GM19351 (cell line): ENCODE data around the gene RAB9B.
"Not testable (repeated sequence)": the region's sequence is repeated elsewhere in the genome, so short reads cannot be mapped to it uniquely, and the experiment has no call there.

ENCODE experiments used
- ATAC-seq: cut with Tn5 transposase; IDR thresholded peaks from one replicate; pipeline ENCODE4 v1.9.1; 2021; ENCODE audit warnings: mild to moderate bottlenecking, moderate library complexity; ENCODE audit not compliant: unreplicated experiment

RAB9B gene, protein sequence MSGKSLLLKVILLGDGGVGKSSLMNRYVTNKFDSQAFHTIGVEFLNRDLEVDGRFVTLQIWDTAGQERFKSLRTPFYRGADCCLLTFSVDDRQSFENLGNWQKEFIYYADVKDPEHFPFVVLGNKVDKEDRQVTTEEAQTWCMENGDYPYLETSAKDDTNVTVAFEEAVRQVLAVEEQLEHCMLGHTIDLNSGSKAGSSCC

DNA sequence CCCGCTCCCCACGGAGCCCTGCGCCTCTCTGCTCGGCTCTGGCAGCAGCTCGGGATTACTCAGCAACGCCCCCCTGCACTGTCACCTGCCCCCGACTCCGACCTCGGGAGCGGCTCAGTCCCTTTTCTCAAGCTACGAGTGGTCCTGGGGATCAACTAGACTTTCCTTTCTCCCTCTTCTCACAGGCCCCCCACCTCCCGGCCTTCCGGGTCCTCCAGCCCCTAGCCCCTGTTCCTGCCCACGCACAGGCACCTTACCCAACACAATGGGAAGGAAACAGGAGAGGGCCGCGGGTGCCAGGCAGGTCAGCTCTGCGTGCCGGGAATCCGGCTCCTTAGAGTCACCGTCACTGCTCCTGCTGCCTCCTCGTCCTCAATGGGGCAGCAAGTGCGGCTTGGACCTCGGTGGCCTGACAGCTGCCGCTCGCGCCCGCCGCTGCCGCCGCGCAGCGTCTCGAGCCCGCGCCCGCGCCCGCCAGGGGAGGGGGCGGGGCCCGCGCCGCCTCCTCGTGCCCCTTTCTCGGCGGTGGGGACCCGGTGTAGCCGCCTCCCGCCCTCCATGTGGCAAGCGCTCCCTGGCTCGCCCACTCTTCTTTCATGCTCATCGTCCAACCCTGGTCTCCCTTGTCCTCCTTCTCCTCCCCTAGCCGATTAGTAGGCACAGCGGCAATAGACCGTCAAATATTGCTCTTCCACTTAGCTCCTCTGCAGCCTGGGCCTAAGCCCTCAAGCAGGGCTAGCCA is at the start of gene RAB9B:
RAB9B (minus strand) TSS at position 455 of the 742 bp plus-strand sequence. CDS start 6,473 bp downstream, outside the sequence.
- ATAC-seq = peak; percentile 91

DNA sequence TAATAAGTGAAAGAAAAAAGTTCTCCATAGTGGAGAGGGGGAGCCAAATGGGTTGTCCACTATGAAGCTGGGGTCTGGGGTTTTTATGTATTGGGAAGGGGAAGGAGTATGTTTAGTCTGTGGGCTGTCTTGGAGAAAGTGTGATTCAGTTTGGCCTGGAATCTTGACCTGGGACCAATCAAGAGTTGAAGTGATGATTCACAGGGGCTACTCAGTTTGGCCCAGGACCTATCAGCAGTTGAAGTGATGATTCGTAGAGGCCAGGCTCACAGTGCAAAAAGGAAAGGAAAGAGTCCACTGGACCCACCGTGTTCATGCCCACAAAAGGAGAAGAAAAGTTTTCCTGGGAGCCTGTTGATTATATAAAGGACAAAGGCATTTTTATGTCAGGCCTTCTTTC is 47.3 kb upstream of the RAB9B start:
- no peak for ATAC-seq

DNA sequence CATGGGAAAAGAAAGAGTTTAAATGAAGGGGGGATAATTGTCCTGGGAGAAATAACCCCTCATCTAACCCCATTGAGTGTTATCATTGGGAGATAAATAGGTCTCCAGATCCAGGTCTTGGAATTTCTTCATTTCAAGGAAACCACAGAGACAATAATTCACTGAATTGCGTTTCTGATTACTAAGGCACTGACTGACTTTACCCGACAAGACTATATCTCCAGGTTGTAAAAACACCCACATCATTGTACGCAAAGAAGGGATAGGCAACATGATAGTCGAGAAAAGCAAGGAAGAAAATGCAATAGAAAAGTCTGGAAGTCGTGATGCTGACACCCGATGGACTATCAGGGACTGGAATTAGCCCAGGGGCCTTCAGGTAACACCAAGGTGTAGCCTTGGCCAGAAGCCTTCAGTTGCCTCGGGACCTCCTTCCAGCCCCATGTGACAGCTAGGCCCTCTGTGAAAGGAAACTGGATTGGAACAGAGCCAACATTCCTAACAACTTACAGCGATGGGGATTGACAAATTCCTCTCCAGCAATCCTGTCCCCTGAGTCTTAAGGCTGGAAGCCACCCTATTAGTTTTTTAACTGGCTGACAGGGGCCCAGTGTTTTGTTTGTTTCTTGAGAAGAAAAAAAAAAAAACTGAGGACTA is 46.5 kb upstream of the RAB9B start:
- ATAC-seq = no peak

DNA sequence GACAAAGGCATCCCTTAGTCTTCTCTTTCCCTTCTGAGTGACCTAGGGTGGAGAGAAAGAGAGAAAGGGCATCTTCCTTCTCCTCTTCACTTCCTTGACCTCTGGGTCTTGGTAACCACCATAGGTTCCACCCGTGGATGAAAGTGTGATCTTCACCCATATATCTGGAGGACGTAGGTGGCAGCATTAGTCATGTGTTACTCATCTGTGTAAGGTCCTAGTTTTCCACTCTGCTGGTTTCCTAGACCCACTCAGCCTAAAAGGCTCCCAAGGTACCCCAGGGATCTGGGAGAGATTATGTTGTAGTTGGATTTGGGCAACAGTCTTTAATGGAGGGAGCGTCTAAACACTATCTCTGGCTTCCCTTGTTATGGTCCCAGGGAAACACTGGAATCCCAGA is 45.5 kb upstream of the RAB9B start:
- no peak for ATAC-seq

DNA sequence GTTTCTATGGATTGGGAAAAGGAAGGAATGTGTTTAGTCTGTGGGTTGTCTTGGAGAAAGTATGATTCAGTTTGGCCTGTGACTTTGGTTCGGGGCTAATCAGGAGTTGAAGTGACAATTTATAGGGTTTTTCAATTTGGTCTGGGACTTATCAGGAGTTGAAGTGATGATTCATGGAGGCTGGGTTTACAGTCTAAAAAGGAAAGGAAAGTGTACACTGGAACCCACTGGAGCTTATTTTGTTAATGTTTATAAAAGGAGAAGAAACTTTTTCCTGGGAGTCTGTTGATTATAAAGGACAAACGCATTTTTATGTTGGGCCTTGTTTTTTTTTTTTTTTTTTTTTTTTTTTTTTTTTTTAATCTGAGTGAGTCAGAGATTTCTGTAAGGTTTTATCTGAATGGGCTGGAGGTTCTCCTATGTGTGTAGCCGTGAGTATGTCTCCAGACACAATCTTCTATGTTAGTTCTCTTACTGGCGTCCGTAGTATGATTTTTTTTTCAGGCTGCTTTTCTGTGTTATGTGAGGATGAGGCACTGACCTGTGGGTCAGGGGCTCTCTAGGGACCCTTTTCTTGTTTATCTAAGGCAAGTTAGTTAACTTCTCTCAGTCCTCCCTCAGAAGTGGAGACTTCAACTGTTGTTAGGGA is 33.0 kb upstream of the RAB9B start:
- ATAC-seq = no peak

DNA sequence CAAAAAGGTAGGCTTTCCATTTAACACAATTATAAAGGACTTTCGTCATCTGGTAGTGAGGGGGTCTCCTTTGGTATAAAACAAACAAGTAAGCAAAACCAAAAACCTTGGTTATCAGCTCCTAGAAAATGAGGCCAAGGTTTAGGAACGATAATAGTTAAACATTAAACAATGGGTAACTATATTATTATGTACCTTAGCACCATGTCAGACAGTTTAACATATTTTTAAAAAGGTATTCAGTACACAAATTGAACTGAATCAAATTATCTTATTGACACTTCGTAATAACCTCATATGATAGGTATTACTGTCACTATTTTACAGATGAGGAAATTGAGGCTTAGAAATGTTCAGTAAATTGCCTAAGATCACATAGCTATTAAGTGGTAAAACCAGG is 32.1 kb upstream of the RAB9B start:
- ATAC-seq = no peak

DNA sequence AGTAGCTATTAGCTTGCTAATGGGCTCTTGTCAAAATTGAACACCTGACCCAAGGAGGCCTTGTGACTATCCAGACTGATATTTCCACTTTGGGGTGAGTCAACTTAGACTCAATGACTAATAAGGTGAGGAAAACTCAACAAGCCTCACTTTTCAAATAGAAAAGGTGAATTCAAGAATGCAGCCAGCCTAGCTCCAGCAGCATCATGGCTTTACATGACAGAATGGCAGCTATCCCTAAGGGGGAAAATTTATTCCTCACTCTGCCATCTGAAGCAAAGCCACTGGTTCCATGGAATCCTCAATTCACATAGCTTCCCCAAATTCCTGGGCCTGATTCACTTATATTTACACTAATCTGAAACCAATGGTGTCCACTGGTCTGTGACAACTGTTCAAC is 29.1 kb upstream of the RAB9B start:
- no peak for ATAC-seq

DNA sequence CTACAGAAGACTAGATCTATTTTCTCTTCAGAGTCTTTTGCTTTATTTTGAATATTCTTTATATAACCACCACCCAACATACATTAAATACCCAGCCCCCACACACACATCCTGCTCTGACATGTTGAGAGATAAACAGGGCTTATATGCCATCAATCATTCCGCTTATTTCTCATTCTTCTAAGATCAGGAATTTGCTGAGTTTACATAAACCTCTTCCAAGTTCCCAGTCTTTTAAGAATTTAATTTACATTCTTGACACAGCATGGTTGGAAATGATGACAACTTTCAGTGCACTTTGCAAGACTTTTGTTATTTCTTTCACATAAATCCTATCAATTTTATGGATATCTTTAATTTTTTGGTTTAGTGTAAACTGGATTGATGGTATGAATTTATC is 17.5 kb upstream of the RAB9B start:
- no peak for ATAC-seq

DNA sequence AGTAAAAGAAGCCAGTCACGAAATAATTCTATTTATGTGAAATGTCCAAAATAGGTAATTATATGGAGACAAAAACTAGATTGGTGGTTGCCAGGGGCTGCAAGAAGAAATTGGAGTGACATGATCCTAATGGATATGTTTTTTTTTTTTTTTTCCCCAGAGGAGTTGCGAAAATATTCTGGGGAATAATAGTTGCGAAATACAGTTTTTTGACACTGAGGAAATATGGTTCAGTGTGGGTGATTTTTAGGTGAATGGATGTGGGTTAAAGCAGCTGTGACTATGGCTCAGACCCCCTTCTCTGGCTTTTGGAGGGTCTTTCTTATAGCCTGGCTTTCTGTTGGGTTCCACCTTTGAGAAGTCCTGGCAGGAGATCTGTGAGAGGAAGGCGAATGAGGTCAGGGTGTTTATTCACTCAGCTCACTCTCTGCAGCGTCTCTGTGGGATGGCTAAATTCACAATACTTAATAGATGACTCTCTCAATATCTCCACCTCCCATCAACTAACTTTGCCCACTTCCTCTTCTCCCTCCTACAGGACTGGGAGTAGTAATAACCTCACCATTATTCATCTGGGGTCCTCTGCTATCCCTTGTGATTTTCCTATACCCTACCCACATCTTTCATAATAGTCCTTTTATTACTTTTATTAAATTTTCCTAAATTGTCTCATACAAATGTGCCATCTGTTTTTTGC is 15.3 kb upstream of the RAB9B start:
- no peak for ATAC-seq

DNA sequence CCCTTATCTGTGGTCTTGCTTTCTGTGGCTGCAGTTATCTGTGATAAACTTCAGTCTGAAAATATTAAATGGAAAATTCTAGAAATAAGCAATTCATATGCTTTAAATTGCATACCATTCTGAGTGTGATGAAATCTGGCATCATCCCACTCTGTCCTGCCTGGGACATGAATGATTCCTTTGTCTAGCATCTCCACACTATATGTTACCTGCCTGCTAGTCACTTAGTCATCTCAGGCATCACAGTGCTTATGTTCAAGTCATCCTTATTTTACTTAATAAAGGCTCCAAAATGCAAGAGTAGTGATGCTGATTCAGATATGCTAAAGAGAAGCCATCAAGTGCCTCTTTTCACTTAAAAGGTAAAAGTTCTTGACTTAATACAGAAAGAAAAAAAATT is 14.3 kb upstream of the RAB9B start:
- ATAC-seq = no peak

DNA sequence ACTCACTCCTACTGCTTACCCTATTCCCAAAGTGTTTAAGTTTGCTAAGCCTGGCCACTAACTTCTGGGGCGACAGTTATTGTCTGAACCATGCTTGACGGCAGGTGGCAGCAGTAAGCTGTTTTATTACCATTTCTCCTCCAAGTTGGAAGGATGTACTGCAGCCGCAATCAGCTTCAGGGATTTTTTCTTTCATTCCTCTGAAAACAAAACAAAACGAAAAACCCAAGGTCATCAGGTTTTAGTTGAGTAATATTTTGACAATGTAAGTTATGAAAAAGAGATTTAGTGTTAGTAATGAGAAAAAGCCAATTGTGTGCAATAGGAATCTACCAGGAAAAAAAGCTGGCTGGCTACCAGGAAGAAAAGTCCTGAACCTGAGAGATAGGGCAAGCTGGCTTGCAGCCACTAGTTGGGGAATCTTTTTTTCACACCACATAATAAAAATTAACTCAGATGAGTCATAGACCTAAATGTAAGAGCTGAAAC is 13.2 kb upstream of the RAB9B start:
- ATAC-seq = peak; percentile 95

DNA sequence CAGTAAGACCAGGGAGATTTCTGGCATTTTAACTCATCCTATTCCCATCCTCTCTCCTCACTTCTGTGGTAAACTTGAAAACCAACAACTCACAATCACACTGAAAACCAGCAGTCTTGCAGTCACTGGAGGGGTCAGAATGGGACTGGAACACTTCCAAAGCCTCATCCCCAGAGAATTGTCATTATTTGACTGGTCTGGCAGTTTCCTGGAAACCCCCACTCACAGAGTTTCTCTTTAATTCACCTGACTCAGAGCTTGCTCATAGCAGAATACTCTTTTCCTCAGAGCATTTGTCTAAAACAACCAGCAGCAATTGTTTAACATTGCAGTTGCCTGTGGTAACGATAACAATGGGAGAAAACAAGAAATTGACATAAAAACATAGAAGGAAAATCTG is 7.3 kb upstream of the RAB9B start:
- no peak for ATAC-seq

DNA sequence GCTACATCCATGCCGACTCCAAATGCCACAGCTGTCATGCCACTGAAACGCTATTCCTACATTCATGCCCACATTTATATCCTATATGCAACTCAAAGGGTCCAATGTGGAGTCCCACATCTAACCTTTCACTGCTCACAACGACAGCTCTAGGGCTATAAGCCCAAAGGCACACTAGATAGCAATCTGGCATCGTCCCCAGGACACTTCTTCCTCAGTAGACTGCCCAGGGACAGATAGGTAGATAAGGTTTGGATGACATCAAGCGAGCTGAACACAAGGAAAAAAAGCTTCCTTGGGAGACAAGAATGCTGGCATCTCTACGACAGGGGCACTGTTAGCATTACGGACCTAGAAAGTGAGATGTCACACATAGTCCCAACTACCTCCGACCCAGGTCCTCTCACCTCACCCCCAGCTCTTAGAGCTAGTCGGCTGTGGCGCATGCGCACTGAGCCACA is 685 bp downstream of the RAB9B start:
- ATAC-seq = no peak

DNA sequence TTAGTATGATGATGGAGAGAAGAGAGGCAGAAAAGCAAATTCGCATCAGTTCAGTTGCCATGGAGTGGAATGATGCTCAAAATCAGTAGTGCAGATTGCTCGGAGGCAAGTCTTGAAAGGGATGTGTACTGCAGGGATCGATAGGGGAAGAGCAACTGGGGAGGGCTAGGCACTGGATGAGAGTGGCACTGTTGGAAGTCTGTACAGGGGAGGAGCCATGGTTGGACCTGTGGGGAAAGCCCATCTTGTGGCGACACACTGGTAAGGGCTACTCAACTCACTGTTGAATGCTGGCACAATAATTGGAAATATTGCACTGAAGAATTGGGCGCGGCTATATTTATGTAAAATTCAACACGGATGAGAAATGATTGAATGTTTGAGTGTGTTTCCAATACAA is 1.2 kb downstream of the RAB9B start:
- no peak for ATAC-seq

DNA sequence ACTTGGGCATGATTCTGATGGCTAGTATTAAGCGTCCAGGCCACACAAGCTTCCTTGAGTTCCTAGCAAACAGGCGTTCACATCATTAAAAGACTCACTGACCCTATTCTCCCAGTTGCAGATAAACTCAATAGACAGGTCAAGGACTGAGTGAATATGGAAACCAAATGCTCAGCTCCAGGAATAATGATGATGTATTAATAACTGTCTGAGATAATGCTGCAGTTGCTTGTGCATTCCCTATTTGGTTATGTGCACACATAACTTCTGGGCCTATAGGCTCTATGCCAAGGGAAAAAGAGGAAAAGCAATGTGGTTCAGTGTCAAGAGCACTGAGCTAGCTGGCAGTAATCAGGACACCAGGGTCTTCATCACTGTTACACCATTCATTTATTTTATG is 3.5 kb downstream of the RAB9B start:
- no peak for ATAC-seq

DNA sequence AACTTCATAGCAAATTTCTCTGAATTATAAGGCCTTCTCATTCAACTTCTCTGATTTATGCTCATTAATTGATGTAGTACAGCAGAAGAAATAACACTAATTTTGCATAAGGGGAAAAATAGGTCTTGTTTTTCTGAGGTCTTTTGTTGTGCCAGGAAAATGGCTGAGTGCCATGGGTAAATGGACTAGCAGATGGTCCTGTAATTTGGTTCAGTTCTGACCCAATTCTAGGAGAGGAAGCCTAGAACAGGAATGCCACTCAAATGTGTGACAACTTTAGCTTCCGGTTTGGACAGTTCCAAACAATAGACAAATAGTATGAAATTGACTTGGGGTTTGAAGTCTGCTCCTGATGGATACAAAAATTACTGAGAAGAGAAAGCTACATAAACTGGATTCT is 6.2 kb downstream of the RAB9B start:
- ATAC-seq = no peak

DNA sequence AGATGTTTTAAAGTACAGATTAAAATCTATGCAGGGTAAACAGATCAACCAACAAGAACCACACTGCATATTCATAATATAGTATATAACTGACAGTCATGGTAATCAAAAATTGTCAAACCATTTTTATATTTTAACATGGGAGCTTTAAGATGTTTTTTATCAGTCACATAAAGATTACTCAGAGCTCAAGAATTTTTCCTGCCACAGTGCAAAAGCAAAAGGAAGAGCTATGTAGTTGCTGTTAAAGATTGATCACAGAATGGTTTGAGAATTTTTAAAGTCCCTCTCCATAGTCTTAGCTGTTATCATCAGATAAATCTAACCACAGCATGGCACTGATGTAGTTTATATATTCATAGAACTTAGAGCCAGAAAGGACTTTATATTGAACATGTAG is 8.5 kb downstream of the RAB9B start:
- ATAC-seq = no peak

DNA sequence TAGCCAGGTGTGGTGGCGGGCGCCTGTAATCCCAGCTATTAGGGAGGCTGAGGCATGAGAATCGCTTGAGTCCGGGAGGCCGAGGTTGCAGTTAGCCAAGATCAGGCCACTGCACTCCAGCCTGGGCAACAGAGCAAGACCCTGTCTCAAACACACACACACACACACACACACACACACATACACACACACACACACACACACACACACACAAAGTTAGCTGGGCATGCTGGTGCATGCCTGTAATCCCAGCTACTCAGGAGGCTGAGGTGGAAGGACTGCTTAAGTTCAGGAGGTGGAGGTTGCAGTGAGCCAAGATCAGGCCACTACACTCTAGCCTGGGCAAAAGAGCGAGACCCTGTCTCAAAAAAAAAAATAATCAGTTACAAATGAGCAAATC is 11.3 kb downstream of the RAB9B start:
- ATAC-seq = not testable (repeated sequence)

DNA sequence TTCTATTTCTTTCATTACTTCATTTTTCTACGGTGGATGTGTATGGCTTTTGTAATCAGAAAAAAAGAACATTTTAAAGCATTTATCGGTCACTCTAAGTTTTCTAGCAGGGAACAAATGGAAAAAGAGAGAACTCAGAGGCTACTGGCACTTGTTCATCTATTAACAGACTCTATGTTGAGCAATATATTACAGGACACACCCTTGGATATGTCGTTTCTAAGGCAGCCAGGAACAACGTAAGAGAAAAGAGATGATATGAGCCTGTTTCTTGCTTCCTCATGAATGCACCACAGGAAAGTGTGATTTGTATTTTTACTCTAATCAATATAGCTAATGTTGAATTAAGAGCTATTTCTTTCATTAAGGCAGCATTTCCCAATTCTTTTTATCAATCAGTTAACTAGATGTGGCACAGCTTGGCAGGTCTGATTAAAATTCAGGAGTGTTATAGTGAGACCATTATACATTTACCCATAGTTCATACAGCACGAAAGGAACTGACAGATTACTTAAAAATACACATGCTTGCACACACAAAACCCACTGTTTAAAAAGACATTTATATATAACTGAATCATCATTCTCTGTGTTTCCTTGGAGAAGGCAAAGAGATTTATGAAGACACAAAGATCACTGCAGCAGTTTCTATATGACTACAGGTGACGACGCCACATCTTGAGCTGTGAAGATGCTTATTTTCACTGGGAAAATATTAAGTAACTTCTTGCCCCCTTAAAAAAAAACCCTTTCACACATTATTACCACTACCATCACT is 13.0 kb downstream of the RAB9B start:
- no peak for ATAC-seq

DNA sequence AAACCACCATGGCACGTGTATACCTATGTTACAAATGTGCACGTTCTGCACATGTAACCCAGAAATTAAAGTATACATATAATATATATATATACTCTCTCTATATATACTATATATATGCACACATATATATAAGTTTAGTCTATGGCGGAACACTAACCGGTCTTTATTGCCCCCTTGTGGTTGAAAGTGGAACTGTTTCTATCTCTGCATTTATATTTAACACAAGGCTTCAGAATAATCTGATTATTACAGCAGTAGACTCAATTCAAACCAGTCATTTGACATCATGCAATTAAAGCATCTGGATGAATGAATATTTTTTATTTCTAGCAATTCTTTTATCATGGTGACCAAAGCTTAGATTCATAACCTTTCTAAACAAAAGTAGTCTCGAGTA is 14.6 kb downstream of the RAB9B start:
- peak; percentile 73 for ATAC-seq
